Adipose tissue (tissue), 3 donors: ENCODE results near the gene LUZP1. TPM values are rescaled to one million over a fixed set of nuclear protein-coding genes. Genes with fewer than 3 reads are reported as not detected.
"Not testable (repeated sequence)": the region's sequence is repeated elsewhere in the genome, so short reads cannot be mapped to it uniquely, and the experiment has no call there.

Experiments
- H3K27ac ChIP-seq: one replicate; pipeline ENCODE4 v1.5.1; 2013; ENCODE audit warnings: low read depth, low read length
- WGBS, 3 donors: extraction: QIAGEN DNeasy Blood & Tissue Kit; methylation state at CpG; one replicate each; pipeline ENCODE4 v1.1.7; 2013; 5-methylcytosine and 5-hydroxymethylcytosine counted together
- polyA plus RNA-seq, 3 donors: library from polyadenylated mRNA; stranded (reverse); fragments of 200-250 nt; gene quantifications; one replicate each; pipeline ENCODE4 v1.2.3, GENCODE V29; 2013
- donor health status: healthy with polysubstance abuse.
- donor health status: Bipolar disorder and iron deficiency.
- donor health status: healthy.

Gene LUZP1
- polyA plus RNA-seq, 3 donors, result 3.0 to 15.5 (median 7.0) TPM

DNA sequence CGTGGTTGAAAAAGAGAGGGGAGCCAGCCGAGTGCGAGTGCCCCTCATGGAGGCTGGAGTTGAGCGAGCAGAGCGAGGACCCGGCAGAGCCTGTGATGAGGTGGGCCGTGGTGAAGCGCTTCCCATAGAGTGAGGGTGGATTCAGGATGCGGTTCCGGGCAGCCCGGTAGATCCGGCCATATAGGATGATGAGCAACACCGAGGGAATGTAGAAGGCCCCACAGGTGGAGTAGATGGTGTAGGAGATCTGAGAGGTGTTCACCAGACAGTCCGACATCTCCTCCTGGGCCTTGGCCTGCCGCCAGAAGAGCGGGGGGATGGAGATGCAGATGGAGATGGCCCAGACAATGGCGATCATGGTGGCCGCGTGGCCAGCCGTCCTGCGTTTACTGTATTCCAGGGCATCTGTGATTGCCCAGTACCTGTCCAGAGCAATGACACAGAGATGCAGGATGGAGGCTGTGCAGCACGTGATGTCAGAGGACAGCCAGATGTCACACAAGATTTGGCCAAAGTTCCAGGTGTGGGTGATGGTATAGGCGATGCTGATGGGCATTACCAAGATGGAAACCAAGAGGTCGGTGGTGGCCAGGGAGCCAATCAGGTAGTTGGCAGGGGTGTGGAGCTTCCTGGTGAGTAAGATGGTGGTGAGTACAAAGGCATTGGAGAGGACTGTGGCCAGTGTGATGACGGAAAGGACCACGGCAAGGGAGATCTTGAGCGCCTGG is 24.9 kb upstream of the LUZP1 start:
- WGBS, 3 donors, result 89 to 95% (median 94%) methylated on average over 27 of the region's 27 CpGs
- no peak overlapping the region for H3K27ac ChIP-seq

- 95 to 98% (median 97%) methylated on average over 3 of the region's 3 CpGs for WGBS, 3 donors
- no peak overlapping the region for H3K27ac ChIP-seq
Observed at GRCh38 chr1:23191199-23191598, 22.5 kb upstream of the LUZP1 start.

GRCh38 chr1:23188936-23189452 is 20.3 kb upstream of the LUZP1 start:
- 92 to 94% (median 92%) methylated on average over 13 of the region's 13 CpGs for WGBS, 3 donors
- H3K27ac ChIP-seq, result not testable (repeated sequence)

DNA sequence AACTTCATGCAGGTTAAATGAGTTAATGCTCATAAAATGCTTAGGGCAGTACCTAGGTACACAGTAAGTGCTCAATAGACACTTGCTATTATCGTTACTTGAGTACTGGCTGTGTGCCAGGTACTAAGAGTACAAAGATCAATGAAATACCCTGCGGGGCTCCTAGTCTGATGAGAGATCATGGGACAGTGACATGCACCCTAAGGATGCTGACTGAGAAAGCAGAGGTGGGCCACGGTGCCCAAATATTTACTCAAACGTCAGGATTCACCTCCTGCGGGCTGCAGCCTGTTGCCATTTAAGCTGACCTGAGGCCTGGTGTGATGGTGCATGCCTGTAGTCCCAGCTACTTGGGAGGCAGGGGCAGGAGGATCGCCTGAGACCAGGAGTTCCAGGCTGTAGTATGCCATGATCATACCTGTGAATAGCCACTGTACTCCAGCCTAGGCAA is 19.8 kb upstream of the LUZP1 start:
- no peak overlapping the region for H3K27ac ChIP-seq
- WGBS, 3 donors, result 46 to 75% (median 73%) methylated on average over 6 of the region's 6 CpGs

- 66 to 78% (median 75%) methylated on average over 5 of the region's 5 CpGs for WGBS, 3 donors
- H3K27ac ChIP-seq, result no peak overlapping the region
Observed at GRCh38 chr1:23187637-23188036, 19.0 kb upstream of the LUZP1 start.

DNA sequence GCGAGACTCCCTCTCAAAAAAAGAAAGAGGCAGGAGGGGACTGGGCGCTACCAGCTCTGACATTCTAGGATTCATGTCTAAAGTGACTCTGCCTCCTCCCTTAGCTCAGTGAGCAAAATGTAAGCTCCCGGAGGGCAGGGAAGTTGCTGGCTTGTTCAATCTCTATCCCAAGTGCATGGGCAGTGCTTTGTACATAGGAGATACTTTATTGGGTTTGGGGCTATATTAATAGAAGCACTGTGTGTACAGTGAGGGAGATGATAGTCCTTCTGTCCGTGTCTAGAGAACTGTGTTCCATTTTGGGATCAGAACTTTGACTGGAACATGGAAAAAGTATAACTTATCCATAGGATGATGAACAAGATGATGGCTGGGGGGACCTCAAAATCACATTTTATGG is 16.7 kb upstream of the LUZP1 start:
- WGBS, 3 donors, result 61 to 79% (median 73%) methylated on average over 4 of the region's 4 CpGs
- H3K27ac ChIP-seq, result no peak overlapping the region

- WGBS, 3 donors, result 7 to 16% (median 12%) methylated on average over 10 of the region's 10 CpGs
- H3K27ac ChIP-seq, result no peak overlapping the region
Observed at GRCh38 chr1:23184212-23184934, 15.7 kb upstream of the LUZP1 start.

DNA sequence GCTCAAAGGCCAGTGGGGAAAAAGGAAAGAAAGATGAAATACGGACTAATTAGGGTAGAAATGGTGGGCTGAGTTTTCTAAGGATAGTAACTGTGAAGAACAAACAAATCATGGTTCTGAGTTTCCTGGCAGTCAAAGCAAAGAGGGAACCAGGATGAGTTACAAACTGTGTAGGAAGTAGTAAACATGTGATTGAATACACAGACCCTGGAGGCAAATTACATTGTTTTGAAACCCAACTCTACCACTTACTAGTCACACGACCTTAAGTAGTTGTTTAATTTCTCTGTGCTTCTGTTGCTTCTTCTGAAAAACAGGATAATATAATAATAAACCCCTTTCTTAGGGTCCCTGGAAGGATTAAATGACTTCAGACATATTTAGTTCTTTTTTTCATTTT is 11.2 kb upstream of the LUZP1 start:
- WGBS, 3 donors, result 79 to 87% (median 86%) methylated on average over 2 of the region's 2 CpGs
- H3K27ac ChIP-seq, result no peak overlapping the region

DNA sequence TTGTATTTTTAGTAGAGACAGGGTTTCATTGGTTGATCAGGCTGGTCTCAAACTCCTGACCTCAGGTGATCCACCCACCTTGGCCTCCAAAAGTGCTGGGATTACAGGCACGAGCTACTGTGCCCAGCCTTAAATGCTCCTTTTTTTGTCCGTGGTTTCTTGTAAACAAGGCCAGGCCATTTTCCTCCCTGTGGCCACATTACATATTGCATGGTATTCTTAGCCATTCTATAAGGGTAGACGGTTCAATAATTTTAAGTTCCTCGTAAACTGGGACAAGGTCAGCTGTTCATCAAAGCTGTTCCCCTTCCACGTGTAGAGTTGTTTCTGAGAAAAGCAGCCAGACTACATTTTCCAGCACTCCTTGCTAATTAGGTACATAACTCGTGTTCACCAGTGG is 10.3 kb upstream of the LUZP1 start:
- 42 to 56% (median 54%) methylated on average over 6 of the region's 6 CpGs for whole genome bisulfite sequencing, 3 donors
- no peak overlapping the region for H3K27ac ChIP-seq

DNA sequence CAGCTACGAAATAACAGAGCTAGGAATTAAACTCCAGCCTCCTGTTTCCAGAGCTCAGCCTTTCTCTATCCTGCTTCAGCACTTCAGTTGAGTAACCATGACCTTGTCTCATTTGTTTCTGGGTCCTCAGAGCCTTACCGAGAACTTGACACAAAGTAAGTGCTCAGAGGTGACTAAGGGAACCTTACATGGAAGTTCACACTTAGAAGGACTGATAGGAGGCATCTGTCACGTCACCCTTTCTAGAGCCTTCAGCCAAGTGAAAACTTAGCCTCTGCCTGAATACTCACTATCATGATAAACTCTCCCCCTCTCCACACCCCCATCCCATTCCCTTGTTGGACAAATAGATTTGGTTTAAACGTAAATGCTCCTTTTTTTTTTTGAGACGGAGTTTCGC is 9.8 kb upstream of the LUZP1 start:
- WGBS, 3 donors, result 81 to 89% (median 85%) methylated on average over 6 of the region's 6 CpGs
- H3K27ac ChIP-seq, result no peak overlapping the region

DNA sequence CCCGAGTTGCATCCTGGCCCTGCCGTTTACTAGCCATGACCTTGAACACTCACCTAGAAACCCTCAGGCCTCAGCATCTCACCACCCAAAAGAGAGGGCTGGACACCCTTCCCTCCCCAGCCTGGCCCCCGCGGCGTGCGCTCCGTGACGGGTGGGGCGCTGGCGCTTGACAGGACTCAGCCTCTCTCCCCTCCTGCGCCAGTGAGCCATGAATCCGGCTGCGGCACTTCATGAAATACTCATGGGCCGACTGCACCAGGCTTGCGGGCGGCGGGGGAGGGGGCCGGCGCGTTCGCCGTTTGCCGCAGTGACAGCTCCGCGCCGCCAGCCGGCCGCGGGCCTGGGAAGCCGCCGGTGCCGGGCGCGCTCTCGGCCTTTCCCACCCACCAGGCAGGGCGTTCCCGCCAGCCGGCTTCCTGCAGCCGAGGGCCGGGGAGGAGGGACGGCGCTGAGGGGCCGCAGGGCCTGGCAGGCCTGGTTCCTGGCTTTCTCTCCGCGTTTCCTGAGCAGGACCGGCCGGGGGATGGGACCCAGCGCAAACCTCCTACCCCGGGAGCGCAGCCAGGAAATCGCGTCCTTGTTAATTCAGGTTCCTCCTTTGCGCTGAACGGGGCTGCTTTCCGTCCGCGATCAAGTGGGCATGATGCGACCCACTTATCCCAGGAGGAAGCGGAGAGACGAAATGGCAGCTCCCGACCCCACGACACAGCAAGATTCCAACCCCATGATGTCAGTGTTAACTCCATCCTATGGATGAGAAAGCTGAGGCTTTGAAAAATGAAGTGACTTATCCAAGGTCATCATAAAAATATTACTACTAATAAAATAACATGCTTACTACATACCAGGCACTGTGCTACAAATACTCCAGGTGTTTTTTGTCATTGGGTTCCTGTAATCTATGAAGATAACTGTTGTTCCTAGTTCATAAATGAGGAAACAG is 9.1 kb upstream of the LUZP1 start:
- H3K27ac ChIP-seq, result peak overlapping the region; percentile 23
- WGBS, 3 donors, result 1% methylated on average over 56 to 62 of the region's 62 CpGs

GRCh38 chr1:23177031-23177430 is 8.4 kb upstream of the LUZP1 start:
- WGBS, 3 donors, result 28 to 50% (median 36%) methylated on average over 10 of the region's 10 CpGs
- no peak overlapping the region for H3K27ac ChIP-seq

- no peak overlapping the region for H3K27ac ChIP-seq
Observed at GRCh38 chr1:23174426-23175110, 5.9 kb upstream of the LUZP1 start.

DNA sequence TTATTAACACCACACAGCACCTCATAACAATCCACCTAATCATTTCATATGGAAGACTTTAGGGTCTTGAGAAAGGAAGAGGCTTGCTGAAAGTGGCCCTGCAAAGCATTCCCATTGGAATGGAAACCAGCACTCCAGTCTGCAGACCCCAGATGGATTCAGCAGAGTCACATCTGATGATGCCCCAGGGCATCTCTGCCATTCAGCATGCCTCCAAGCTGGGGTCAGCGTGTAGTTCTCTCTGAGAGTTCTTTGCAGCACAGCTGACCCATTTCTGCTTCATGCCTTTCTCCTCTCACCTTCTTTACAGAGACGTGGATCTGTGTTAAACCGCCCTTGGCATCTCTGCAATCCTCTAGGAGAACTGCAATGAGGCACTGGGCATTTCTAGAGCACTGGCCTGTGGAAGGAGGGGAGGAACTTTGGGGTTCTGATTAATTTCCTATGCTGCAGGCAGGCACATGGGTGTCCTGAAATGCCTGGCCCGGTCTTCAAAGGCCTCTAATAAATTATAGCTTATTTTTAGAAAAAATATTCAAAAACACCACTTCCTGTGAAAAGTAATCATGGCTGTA is 2.6 kb upstream of the LUZP1 start:
- 42 to 56% (median 55%) methylated on average over 4 of the region's 4 CpGs for WGBS, 3 donors
- no peak overlapping the region for H3K27ac ChIP-seq

More at GRCh38 chr1:23174426-23175110, 5.9 kb upstream of the LUZP1 start:
- WGBS, 3 donors, result 41 to 71% (median 47%) methylated on average over 1 of the region's 1 CpG

DNA sequence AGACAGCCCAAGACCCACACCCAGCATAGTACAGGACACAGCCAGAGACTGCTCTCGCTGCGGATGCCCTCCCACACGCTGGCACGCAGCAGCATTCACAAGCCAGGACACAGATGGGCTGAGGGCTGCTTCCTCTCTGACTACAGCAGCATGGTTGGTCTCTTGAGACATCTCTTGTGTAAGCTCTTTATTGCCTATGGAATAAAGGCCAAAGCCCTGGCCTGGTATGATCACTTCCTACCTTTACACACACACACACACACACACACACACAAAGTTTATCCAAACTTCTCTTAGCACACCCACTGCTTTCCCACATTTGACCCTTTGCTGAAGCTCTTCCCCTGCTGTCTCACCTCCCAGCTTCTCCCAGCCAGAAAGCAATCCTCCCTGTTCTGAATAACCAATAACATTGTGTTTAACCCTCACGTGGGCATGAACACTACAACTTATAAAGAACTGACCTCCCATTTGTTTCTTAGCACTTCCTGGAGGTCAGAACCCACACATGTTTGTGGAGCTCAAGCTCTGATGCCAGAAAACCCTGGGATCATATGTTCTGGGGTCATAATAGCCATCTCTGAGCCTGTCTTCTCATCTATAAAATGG is 1.2 kb upstream of the LUZP1 start:
- no peak overlapping the region for H3K27ac ChIP-seq
- 6 to 61% (median 14%) methylated on average over 5 of the region's 5 CpGs for WGBS, 3 donors

DNA sequence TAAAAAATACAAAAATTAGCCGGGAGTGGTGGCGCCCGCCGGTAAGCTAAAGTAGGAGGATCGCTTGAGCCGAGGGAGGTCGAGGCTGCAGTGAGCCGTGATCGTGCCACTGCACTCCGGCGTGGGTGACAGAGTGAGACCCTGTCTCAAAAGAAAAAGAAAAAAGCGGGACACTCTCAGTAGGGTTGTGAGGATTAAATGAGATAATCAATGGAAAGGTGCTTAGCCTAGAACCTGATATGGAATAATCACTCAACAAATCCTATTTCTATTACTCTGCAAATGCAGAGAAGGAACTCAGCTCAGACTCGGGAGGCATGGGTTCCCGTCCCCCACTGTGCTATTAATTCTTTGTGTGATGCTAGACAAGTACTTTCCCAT is 529 bp upstream of the LUZP1 start:
- 40 to 42% (median 40%) methylated on average over 14 of the region's 14 CpGs for WGBS, 3 donors

GRCh38 chr1:23168079-23168444 is 594 bp downstream of the LUZP1 start:
- peak overlapping the region; percentile 19 for H3K27ac ChIP-seq
- 0 to 1% (median 1%) methylated on average over 30 to 47 of the region's 49 CpGs for WGBS, 3 donors

More for the DNA sequence above, 529 bp upstream of the LUZP1 start:
- no peak overlapping the region for H3K27ac ChIP-seq
